ENCODE measurements around the gene TEAD4. TPM values are rescaled to one million over a fixed set of nuclear protein-coding genes. Genes with fewer than 3 reads are reported as not detected.

TEAD4 gene
- total RNA-seq, 2 donors from 2014 or later: 35.7 to 82.5 TPM

GRCh38 chr12:3009780-3010179, 50.6 kb downstream of the TEAD4 start:
- H3K4me3 Mint-ChIP-seq: no peak overlapping the region
- Histone ChIP-seq H3K36me3 (ENCODE audit: control insufficient read depth, insufficient read depth, low read length) (peaks cover 12% of the 10 kb centered on the region), H3K4me3 (ENCODE audit: low read length) (no peak overlapping the region), H3K9me3 (ENCODE audit: control insufficient read depth, low read length) (no peaks in the 10 kb centered on the region), H3K27me3 (ENCODE audit: control insufficient read depth, insufficient read depth, low read length, poor library complexity, severe bottlenecking) (no peaks in the 10 kb centered on the region), H3K4me1 (ENCODE audit: control insufficient read depth, insufficient read depth, low read length) (no peaks in the 10 kb centered on the region), H3K27ac (ENCODE audit: low read depth, low read length) (no peak overlapping the region), H3K9ac (ENCODE audit: extremely low read depth, low read length, poor library complexity, severe bottlenecking) (no peak overlapping the region)
- no peaks in the 10 kb centered on the region for H3K9me3 Mint-ChIP-seq
- WGBS, 2 experiments (ENCODE audit: insufficient coverage in 1 of 2, insufficient read length in 1 of 2): 93 to 94% methylated on average over 7 to 14 of the region's 14 CpGs
- no peak for DNase-seq
- H3K27me3 Mint-ChIP-seq (ENCODE audit: insufficient read depth): no peaks in the 10 kb centered on the region
- peaks cover 59% of the 10 kb centered on the region for H3K36me3 Mint-ChIP-seq (ENCODE audit: low read depth)
- H3K4me1 Mint-ChIP-seq: no peaks in the 10 kb centered on the region
- TF ChIP-seq CTCF (conservative IDR thresholded peaks at IDR 0.05): no peak
- H3K27ac Mint-ChIP-seq: peak overlapping the region; percentile 36

GRCh38 chr12:3010214-3010930, 51.2 kb downstream of the TEAD4 start:
- Histone ChIP-seq H3K36me3 (ENCODE audit: control insufficient read depth, insufficient read depth, low read length) (peaks cover 11% of the 10 kb centered on the region), H3K27ac (ENCODE audit: low read depth, low read length) (no peak overlapping the region), H3K27me3 (ENCODE audit: control insufficient read depth, insufficient read depth, low read length, poor library complexity, severe bottlenecking) (no peaks in the 10 kb centered on the region), H3K9ac (ENCODE audit: extremely low read depth, low read length, poor library complexity, severe bottlenecking) (no peak overlapping the region), H3K4me1 (ENCODE audit: control insufficient read depth, insufficient read depth, low read length) (no peaks in the 10 kb centered on the region), H3K4me3 (ENCODE audit: low read length) (no peak overlapping the region), H3K9me3 (ENCODE audit: control insufficient read depth, low read length) (no peaks in the 10 kb centered on the region)
- no peak for TF ChIP-seq CTCF (conservative IDR thresholded peaks at IDR 0.05)
- H3K27me3 Mint-ChIP-seq (ENCODE audit: insufficient read depth): no peaks in the 10 kb centered on the region
- no peak overlapping the region for H3K4me3 Mint-ChIP-seq
- 93 to 95% methylated on average over 9 to 22 of the region's 22 CpGs for WGBS, 2 experiments (ENCODE audit: insufficient coverage in 1 of 2, insufficient read length in 1 of 2)
- peak overlapping the region; percentile 36 for H3K27ac Mint-ChIP-seq
- no peaks in the 10 kb centered on the region for H3K9me3 Mint-ChIP-seq
- peaks cover 60% of the 10 kb centered on the region for H3K36me3 Mint-ChIP-seq (ENCODE audit: low read depth)
- no peaks in the 10 kb centered on the region for H3K4me1 Mint-ChIP-seq
- DNase-seq: no peak

DNA sequence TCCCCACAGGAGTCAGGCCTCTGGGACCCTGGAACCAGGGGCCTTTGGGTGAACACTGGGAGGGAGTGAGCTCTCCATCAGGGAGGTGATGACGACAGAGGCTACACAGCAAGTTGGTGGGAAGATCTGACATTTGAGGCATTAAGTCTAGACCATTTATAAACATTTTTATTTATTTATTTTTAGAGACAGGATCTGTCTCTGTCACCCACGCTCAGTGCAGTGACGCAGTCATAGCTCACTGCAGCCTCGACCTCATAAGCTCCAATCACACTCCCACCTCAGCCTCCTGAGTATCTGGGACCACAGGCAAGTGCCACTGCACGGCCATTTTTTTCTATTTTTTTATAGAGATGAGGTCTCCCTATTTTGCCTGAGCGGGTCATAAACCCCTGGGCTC, 53.6 kb downstream of the TEAD4 start:
- Mint-ChIP-seq H3K27ac (peak overlapping the region; percentile 52), H3K4me3 (no peak overlapping the region), H3K36me3 (ENCODE audit: low read depth) (peaks cover 64% of the 10 kb centered on the region), H3K4me1 (no peaks in the 10 kb centered on the region), H3K27me3 (ENCODE audit: insufficient read depth) (no peaks in the 10 kb centered on the region), H3K9me3 (no peaks in the 10 kb centered on the region)
- Histone ChIP-seq H3K9ac (ENCODE audit: extremely low read depth, low read length, poor library complexity, severe bottlenecking) (no peak overlapping the region), H3K27me3 (ENCODE audit: control insufficient read depth, insufficient read depth, low read length, poor library complexity, severe bottlenecking) (no peaks in the 10 kb centered on the region), H3K9me3 (ENCODE audit: control insufficient read depth, low read length) (no peaks in the 10 kb centered on the region), H3K4me1 (ENCODE audit: control insufficient read depth, insufficient read depth, low read length) (no peaks in the 10 kb centered on the region), H3K27ac (ENCODE audit: low read depth, low read length) (no peak overlapping the region), H3K36me3 (ENCODE audit: control insufficient read depth, insufficient read depth, low read length) (peaks cover 10% of the 10 kb centered on the region), H3K4me3 (ENCODE audit: low read length) (no peak overlapping the region)
- DNase-seq: no peak
- TF ChIP-seq CTCF (conservative IDR thresholded peaks at IDR 0.05): no peak
- WGBS, 2 experiments (ENCODE audit: insufficient coverage in 1 of 2, insufficient read length in 1 of 2): 93 to 96% methylated on average over 4 to 5 of the region's 6 CpGs
